Glutamatergic neuron (in vitro differentiated cells): ENCODE results near the gene CARD6. TPM values are rescaled to one million over a fixed set of nuclear protein-coding genes. Genes with fewer than 3 reads are reported as not detected.

Experiments
- DNase-seq: peaks from one replicate; pipeline ENCODE4 v3.0.0; 2022
- H3K27ac Mint-ChIP-seq: one replicate; pipeline ENCODE4 v1.8.0; 2020; ENCODE audit warnings: mild to moderate bottlenecking, mixed read lengths, inconsistent platforms; ENCODE audit not compliant: unreplicated experiment
- H3K27me3 Mint-ChIP-seq: one replicate; pipeline ENCODE4 v1.8.0; 2020; ENCODE audit warnings: mild to moderate bottlenecking, moderate library complexity, mixed read lengths, inconsistent platforms; ENCODE audit not compliant: unreplicated experiment
- H3K36me3 Mint-ChIP-seq: one replicate; pipeline ENCODE4 v1.8.0; 2020; ENCODE audit warnings: mild to moderate bottlenecking, mixed read lengths, inconsistent platforms; ENCODE audit not compliant: unreplicated experiment
- H3K4me1 Mint-ChIP-seq: one replicate; pipeline ENCODE4 v1.8.0; 2020; ENCODE audit warnings: mild to moderate bottlenecking, low read depth, mixed read lengths, inconsistent platforms; ENCODE audit not compliant: unreplicated experiment
- H3K4me3 Mint-ChIP-seq: one replicate; pipeline ENCODE4 v1.8.0; 2020; ENCODE audit warnings: mild to moderate bottlenecking, mixed read lengths, inconsistent platforms; ENCODE audit not compliant: unreplicated experiment
- H3K9me3 Mint-ChIP-seq: one replicate; pipeline ENCODE4 v1.8.0; 2020; ENCODE audit warnings: mild to moderate bottlenecking, moderate library complexity, mixed read lengths, inconsistent platforms; ENCODE audit not compliant: unreplicated experiment
- total RNA-seq: library from RNA; stranded (reverse); fragmentation: NEBNext Ultra II Directional; extraction: Animal tissue kit (Norgen Biotek cat#: 25700); gene quantifications from one replicate; pipeline ENCODE4 v1.2.1, GENCODE V29; 2021; ENCODE audit not compliant: unreplicated experiment
- TF ChIP-seq, protein P1 (sequence below): fragments of 200-600 bp; sonication (generic); IDR thresholded peaks from one replicate; pipeline ENCODE4 v1.5.0; 2021; ENCODE audit not compliant: partially characterized antibody, unreplicated experiment

CARD6 gene
- total RNA-seq, 1 donor from 2014 or later, result not detected

GRCh38 chr5:40797273-40798011 is 43.7 kb upstream of the CARD6 start:
- TF ChIP-seq, protein P1, sequence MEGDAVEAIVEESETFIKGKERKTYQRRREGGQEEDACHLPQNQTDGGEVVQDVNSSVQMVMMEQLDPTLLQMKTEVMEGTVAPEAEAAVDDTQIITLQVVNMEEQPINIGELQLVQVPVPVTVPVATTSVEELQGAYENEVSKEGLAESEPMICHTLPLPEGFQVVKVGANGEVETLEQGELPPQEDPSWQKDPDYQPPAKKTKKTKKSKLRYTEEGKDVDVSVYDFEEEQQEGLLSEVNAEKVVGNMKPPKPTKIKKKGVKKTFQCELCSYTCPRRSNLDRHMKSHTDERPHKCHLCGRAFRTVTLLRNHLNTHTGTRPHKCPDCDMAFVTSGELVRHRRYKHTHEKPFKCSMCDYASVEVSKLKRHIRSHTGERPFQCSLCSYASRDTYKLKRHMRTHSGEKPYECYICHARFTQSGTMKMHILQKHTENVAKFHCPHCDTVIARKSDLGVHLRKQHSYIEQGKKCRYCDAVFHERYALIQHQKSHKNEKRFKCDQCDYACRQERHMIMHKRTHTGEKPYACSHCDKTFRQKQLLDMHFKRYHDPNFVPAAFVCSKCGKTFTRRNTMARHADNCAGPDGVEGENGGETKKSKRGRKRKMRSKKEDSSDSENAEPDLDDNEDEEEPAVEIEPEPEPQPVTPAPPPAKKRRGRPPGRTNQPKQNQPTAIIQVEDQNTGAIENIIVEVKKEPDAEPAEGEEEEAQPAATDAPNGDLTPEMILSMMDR, result no peak
- H3K9me3 Mint-ChIP-seq, result peaks cover 9% of the 10 kb centered on the region
- H3K27me3 Mint-ChIP-seq, result peaks cover 10% of the 10 kb centered on the region
- H3K4me1 Mint-ChIP-seq, result peaks cover 10% of the 10 kb centered on the region
- H3K4me3 Mint-ChIP-seq, result peak overlapping the region; percentile 90
- peak; percentile 74 for DNase-seq
- H3K27ac Mint-ChIP-seq, result peak overlapping the region; percentile 90
- peaks cover 5% of the 10 kb centered on the region for H3K36me3 Mint-ChIP-seq

DNA sequence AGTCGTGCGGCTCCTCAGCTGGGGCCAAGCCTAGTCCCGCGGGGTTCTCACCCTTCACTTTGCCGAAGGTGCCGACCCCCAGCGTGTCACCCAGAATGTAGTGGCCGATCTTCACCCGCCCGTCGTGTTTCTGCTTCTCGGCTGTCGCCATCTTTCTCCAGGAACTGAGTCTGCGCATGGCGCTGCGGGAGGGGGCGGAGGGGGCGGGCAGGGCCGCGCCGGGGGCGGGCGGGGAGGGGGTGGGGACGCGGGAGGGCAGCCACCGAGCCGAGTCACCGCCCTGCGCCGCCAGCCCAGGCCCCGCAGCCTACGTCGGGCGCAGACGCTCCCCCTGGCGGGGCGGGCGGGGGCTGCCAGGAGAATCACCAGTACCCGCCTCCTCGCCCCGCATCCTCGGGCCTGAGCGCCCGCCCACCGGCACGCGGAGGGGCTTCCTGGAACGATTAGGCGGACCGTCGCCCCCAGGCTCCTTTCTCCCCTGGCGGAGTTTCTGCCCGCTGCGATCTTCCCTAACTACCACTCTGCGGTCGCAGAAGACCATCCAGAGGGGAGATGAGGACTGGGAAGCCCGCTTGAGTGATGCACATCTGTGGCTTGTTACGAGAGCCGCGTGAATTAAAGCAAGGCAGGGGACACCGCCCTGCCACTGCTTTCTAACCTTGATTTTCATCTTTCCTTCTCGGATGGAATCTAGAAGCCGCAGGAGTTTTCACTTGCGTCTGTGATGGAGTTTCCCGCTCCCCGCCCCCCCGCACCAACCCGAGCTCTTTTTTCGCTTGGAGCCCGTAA is 43.0 kb upstream of the CARD6 start, which contains the start of gene PRKAA1:
Gene PRKAA1 (minus strand): TSS at position 363 of the 789 bp plus-strand sequence. CDS start 185 bp downstream, at position 178.
- Mint-ChIP-seq H3K9me3 (peaks cover 9% of the 10 kb centered on the region), H3K27ac (peak within 1 kb of the TSS; percentile 97), H3K27me3 (peaks cover 10% of the 10 kb centered on the region), H3K4me3 (peak within 1 kb of the TSS; percentile 96), H3K36me3 (peaks cover 5% of the 10 kb centered on the region), H3K4me1 (peaks cover 10% of the 10 kb centered on the region)
- peak; percentile 95 for DNase-seq
- TF ChIP-seq, protein P1, result peak; percentile 89

- Mint-ChIP-seq H3K36me3 (peaks cover 5% of the 10 kb centered on the region), H3K9me3 (peaks cover 9% of the 10 kb centered on the region), H3K27me3 (peaks cover 6% of the 10 kb centered on the region), H3K4me3 (peak overlapping the region; percentile 96), H3K27ac (peak overlapping the region; percentile 97), H3K4me1 (peaks cover 10% of the 10 kb centered on the region)
- no peak for DNase-seq
- TF ChIP-seq, protein P1, result no peak
These were observed 42.4 kb upstream of the CARD6 start for GRCh38 chr5:40798801-40799210.

GRCh38 chr5:40799258-40799657 is 41.9 kb upstream of the CARD6 start:
- Mint-ChIP-seq H3K4me1 (peaks cover 10% of the 10 kb centered on the region), H3K9me3 (peaks cover 9% of the 10 kb centered on the region), H3K27me3 (peaks cover 6% of the 10 kb centered on the region), H3K36me3 (peaks cover 5% of the 10 kb centered on the region), H3K27ac (peak overlapping the region; percentile 72), H3K4me3 (peak overlapping the region; percentile 96)
- DNase-seq, result no peak
- TF ChIP-seq, protein P1, result no peak
